Left hindlimb (tissue), 1 donor: Measurements from ENCODE around the gene FADS1.

Experiments
- DNase-seq: peaks from one replicate; pipeline ENCODE4 v3.0.0-alpha.2; 2018

Gene FADS1

DNA sequence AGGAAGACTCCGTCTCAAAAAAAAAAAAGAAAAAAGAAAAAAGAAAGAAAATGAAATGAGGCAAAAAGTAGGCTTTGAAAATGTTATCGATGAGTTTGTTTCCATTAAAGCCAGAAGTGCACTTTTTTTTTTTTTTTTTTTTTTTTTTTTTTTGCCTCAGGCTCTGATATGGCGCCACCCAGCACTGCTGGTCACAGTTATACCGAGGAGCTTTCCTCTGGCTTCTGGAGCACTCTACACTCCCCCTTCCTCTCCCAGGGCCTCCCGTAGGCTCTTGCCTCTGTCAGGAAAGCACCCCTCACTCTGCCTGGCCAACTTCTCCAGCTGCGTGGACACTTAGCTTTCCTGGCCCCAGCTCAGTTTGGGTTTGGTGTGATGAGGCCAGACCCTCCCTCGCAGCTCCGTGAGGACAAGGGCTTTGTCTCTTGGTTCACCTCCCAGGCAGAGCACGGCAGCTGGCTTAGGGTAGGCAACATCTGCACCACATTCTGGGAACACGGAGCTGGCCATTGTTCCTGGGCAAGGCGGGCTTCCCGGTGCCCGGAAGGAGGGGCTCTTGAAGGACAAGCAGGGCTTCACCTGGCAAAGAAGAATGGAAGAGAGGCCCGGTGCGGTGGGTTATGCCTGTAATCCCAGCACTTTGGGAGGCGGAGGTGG lies 28.2 kb upstream of the FADS1 start:
- peak; percentile 48 for DNase-seq

DNA sequence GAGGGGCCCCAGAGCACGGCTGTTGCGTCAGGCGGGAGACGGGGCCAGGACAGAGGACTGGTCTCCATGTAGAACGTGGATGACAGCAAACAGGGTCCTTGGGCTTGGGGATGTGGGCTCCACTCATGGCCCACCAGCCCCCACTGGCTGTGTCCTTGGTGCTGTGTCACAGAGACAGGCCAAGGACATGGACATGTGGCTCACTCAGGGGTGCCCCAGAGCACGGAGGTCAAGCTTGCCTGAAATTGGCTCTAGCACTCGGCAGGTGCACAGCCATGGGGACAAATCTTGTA lies 25.7 kb upstream of the FADS1 start:
- peak; percentile 23 for DNase-seq

DNA sequence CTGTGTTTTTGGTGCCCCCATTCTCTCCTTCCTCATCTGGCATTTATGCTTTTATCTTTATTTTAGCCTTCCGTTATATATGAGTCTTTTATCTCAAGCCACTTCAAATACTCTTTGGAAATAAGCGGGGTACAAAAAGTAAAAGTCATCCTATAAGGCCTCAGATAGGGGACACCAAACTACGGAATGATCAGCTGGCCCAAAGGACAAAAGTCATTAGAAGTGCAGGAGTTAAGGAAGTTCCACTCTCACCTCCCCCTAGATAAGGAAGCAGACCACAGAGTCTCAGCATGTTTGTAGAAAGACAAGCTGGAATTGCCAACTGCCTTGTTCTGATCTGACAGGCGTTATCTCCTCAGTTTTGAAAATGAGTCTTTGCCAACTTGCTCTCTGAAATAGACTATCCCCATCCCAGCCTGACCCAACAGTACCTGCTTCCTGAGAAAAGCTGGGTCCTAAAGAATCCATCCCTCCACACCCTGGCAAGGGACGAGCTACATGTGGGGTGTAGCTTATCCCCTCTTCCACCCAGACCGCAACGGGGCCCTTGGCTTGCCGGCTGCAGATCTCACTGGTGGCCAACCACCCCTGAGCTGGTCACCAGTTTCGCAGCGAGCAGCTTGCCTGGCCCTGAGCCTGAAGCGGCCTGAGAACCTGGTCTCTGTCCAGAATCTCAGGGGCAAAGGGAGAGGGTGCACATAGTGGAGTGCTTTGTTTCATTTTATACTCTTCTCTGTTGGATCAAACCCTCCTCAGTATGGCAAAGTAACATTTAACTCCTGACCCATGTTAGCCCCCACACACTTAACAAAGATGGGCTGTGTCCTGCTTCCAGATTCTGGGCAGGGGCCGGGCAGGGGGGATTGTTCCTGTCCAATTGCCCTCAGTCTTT lies 25.1 kb upstream of the FADS1 start:
- DNase-seq = peak; percentile 10

- peak; percentile 14 for DNase-seq
Measured at GRCh38 chr11:61840371-61840770, 23.6 kb upstream of the FADS1 start.

DNA sequence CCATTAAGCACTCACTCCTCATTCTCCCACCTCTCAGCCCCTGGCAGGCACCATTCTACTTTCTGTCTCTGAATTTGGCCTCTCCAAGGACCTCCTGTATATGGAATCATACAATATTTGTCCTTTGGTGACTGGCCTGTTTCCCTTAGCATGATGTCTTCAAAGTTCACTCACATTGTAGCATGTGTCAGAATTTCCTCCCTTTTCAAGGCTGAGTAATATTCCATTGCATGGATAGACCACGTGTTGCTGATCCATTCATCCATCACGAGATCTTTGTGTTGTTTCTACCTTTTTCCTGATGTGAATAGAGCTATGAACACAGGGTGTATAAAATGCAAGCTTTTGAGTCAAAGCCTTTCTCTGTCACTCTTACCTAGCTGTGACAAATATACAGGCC lies 22.9 kb upstream of the FADS1 start:
- DNase-seq = no peak

DNA sequence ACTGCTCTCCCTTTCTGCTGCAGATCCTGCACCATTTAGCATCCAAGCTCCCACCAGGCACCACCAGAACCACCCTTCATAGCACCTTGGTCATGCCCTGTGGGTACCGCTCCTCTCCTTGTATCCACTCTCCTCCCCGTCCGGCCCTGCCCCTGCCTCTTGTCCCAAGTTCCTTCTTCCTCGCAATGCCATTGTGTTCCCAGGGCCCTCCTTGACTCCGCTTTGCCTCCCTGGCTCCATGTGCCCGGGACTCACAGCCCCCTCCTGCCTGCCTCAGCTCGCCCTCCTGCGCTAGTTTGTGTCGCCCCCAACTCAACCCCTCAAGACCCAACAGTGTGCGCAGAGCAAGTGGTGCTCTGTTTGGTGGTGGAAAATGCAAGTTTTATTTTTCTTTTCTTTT lies 22.1 kb upstream of the FADS1 start:
- DNase-seq = peak; percentile 4

DNA sequence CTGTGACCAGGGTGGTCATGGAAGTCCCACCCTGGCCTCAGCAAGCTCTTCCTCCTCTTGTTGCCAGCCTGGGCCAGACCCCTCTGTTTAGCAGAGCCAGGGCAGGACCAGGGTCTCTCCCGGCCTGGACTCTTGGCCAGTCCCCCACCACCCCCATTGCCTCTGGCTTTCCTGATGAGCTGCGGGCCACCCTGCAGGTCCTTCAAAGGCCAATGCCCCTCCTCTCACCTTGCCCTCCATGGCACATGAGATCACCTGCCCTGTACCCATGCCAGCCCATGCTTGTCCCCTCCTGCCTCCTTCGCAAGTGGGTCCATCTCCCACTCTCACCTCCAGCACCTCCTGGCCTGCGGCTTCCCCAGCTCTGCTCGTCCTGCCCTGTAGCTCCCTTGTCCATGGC lies 21.7 kb upstream of the FADS1 start:
- DNase-seq = peak; percentile 15

- peak; percentile 7 for DNase-seq
Measured at GRCh38 chr11:61837411-61838005, 20.7 kb upstream of the FADS1 start.

DNA sequence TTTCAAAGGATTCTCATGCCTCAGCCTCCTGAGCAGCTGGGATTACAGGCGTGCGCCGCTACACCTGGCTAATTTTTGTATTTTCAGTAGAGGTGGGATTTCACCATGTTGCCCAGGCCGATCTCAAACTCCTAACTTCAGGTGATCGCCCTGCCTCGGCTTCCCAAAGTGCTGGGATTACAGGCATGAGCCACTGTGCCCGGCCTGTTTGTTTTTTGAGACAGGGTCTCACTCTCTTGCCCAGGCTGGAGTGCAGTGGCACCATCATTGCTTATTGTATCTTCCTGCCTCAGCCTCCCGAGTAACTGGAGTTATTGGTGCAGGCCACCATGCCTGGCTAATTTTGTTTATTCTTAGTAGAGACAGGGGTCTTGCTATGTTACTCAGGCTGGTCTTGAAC lies 19.4 kb upstream of the FADS1 start:
- DNase-seq = no peak

GRCh38 chr11:61834278-61835048 lies 17.7 kb upstream of the FADS1 start:
- peak; percentile 72 for DNase-seq

DNA sequence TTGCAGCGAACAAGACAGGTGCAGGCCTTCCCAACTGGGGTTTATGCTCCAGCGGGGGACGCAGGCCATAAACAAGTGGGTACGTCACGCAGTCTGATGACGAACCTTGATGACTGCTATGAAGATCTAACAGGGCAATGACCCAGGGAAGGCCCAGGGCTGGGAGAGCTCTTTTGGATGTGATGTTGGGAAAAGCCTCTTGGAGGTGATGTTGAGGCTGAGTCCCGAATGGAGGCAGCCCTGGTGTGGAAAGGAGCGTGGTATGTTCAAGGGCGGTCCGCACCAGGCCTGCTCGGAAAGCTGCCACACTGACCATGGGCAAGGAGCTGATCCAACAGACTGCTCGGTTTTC lies 17.1 kb upstream of the FADS1 start:
- DNase-seq = peak; percentile 21

- peak; percentile 24 for DNase-seq
Measured at GRCh38 chr11:61833471-61833870, 16.7 kb upstream of the FADS1 start.

DNA sequence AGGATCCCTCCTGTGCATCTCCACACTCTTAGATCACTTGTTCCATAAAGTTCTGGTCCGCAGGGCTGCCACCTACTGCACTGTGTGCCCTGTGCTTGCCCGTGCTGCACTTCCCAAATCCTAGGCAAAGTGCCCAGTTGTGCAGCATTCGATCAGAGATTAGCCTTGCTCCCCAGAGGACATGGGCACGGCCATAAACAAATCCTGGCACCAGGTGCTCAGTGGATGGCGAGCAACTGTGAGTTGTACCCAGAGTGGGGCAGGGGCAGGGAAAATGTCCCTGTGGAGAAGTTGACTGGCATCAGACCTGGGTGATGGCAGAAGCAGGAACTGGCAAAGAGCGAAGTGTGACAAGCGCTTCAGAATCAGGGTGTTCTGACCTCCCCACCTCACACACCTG lies 16.0 kb upstream of the FADS1 start:
- peak; percentile 18 for DNase-seq

DNA sequence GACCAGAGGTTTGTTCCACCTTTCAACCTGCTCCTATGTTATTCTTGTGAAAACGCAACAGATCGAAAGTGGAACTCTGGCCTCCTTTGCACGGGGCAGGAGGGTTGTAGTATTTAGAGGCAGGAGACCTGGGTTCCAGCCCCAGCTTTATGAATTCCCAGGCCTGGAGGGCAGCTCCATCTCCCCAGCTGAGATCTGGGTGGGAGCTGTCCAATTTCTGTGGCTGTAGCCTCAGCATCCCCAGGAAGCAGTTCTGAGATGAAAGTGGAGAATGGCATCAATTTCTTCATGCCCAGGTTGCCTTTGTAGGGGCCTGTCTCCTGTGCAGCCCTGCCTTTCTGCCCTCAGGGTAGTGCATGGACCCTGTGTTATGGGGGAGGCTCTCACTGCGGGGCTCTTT lies 15.4 kb upstream of the FADS1 start:
- DNase-seq = no peak

DNA sequence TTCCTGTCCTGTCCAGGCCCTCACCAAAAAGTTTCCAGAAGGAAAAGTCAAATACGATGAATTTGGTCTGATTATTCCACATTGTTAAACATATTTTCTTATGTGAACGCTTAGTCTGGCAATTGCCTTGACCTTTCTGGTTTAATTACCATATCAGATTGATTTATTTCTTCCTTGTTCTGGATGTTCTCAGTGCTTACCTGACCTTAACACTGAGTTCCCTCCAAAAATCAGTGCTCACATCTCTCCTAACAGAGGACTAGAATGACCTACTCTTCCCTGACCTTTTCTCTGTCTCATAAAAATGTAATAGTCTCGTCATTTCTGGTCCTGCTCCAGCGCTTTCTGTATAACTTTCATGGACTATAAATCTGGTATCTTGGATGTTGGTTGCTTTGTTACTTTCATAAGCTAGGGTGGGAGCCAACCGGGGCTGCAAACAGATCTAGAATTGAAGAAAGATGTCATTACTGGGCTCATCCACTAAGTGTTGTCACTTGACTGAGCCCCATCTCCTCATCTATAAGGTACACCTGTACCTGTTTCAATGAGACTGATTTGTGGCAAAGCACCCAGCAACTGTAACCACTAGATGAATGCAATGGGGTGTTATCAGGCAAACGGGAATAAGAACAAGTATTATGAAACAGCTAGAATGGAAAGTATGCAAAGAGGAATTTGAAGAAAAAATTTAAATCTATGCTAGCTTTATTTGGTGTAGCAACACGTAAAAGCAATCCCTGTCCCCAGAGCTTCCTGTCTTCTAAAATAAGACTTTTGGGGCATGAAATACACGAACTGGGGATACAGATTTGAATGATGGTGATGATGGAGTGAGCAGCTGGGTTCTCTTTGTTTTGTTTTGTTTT lies 13.7 kb upstream of the FADS1 start:
- DNase-seq = no peak

- DNase-seq = no peak
Measured at GRCh38 chr11:61829806-61830205, 13.0 kb upstream of the FADS1 start.

DNA sequence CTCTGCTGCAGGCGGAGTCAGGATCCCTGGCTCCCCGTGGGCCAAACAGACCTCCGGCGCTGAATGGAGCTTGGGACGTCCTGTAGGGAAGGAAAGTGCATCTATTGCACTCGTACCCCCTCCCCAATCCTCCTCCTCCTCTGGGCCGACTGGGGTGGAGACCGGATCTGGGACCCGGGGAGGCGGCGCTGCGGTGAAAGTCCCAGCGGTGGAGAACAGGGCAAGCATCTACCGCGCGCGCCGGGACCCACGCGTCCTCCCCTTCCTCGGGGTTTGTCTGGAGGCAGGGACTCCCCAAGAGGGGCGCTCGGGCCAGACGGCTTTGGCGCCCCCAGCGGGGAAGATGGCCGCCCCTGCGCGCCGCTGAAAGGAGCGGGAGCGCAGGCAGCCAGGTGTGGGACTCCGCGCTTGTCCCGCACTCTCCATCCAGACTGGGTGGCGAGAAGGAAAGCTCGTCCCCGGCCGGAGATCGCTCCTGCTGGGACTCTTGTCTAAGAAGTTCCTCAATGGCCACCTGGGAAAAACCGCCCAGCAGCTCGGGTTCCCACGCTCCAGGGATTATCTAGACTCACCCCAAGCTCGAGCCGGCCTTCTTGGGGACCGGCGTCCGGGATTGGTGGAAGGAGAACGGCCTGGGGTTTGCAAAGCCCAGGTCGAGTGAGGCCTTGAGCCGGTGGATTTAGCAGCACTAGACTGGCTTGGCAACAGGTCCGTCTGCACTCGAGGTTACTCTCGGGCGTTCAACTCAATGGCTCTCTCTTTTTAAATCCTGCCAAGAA lies 12.0 kb upstream of the FADS1 start:
- peak; percentile 58 for DNase-seq

DNA sequence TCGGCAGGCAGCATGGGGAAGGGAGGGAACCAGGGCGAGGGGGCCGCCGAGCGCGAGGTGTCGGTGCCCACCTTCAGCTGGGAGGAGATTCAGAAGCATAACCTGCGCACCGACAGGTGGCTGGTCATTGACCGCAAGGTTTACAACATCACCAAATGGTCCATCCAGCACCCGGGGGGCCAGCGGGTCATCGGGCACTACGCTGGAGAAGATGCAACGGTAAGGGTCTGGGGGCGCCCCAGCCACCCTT lies 11.5 kb upstream of the FADS1 start:
- DNase-seq = no peak

GRCh38 chr11:61827571-61828378 lies 11.0 kb upstream of the FADS1 start, which contains the start of gene FADS2:
TSS of gene FADS2 (plus strand) at chr11:61828300. CDS start at chr11:61828391, 91 bp downstream.
- peak; percentile 99 for DNase-seq

GRCh38 chr11:61826930-61827570 lies 10.2 kb upstream of the FADS1 start:
- DNase-seq = no peak
